SK-N-MC (cell line): ENCODE data around the gene KIF3C.

Experiments used
- EZH2 ChIP-seq: fragments of 200-600 bp; sonication (generic); IDR thresholded peaks from one replicate; pipeline ENCODE4 v1.6.1; 2017; ENCODE audit warnings: antibody characterized with exemption
- FOXP2 ChIP-seq: optimal IDR thresholded peaks from 2 replicates; pipeline ENCODE3; 2011; ENCODE audit warnings: mild to moderate bottlenecking, moderate library complexity; ENCODE audit not compliant: insufficient read depth; ENCODE audit errors: extremely low read length, control extremely low read depth
- POLR2AphosphoS5 ChIP-seq: IDR thresholded peaks from 2 replicates; pipeline ENCODE4 v1.6.1; 2012; ENCODE audit warnings: mild to moderate bottlenecking, low read depth, low read length, borderline replicate concordance

- no peak for TF ChIP-seq EZH2
- no peak for TF ChIP-seq POLR2AphosphoS5
- TF ChIP-seq FOXP2 = no peak
These were observed 18.3 kb upstream of the KIF3C start for GRCh38 chr2:26000561-26001082.
